Measurements from ENCODE around the gene SMPD3.

The SMPD3 gene

GRCh38 chr16:68388124-68388523 lies 60.2 kb downstream of the SMPD3 start:
- H2AFZ ChIP-seq (ENCODE audit: low read length), result no peak overlapping the region
- no peaks in the 10 kb centered on the region for H3K27me3 ChIP-seq (ENCODE audit: insufficient read depth, low read length, poor library complexity, severe bottlenecking)
- H3F3A ChIP-seq (ENCODE audit: low read depth), result no peaks in the 10 kb centered on the region
- no peaks in the 10 kb centered on the region for H4K20me1 ChIP-seq (ENCODE audit: insufficient read depth, low read length, poor library complexity, severe bottlenecking)
- H3K4me1 ChIP-seq (ENCODE audit: insufficient read depth, low read length, poor library complexity, severe bottlenecking), result peaks cover 16% of the 10 kb centered on the region
- no peak for TF ChIP-seq CTCF (conservative IDR thresholded peaks at IDR 0.05; ENCODE audit: low read length)
- no peak for TF ChIP-seq EZH2phosphoT487 (IDR thresholded peaks at IDR 0.05; ENCODE audit: borderline replicate concordance)
- H3K79me2 ChIP-seq (ENCODE audit: insufficient read depth, low read length), result no peaks in the 10 kb centered on the region
- H3K9ac ChIP-seq (ENCODE audit: low read depth, low read length, poor library complexity, severe bottlenecking), result no peak overlapping the region
- no peak overlapping the region for H3K4me2 ChIP-seq (ENCODE audit: low read depth, low read length, poor library complexity, severe bottlenecking)
- H3K36me3 ChIP-seq (ENCODE audit: insufficient read depth, low read length), result no peaks in the 10 kb centered on the region
- H3K4me3 ChIP-seq (ENCODE audit: low read length, poor library complexity, severe bottlenecking), result no peak overlapping the region
- H3K9me3 ChIP-seq (ENCODE audit: insufficient read depth, low read depth, low read length), result no peaks in the 10 kb centered on the region
- H3K9me2 ChIP-seq (replicated peaks; ENCODE audit: low read depth, low read length), result no peaks in the 10 kb centered on the region

GRCh38 chr16:68387301-68387700 lies 61.0 kb downstream of the SMPD3 start:
- Histone ChIP-seq H3K4me2 (ENCODE audit: low read depth, low read length, poor library complexity, severe bottlenecking) (no peak overlapping the region), H3K36me3 (ENCODE audit: insufficient read depth, low read length) (no peaks in the 10 kb centered on the region), H3K9ac (ENCODE audit: low read depth, low read length, poor library complexity, severe bottlenecking) (no peak overlapping the region), H2AFZ (ENCODE audit: low read length) (no peak overlapping the region), H4K20me1 (ENCODE audit: insufficient read depth, low read length, poor library complexity, severe bottlenecking) (no peaks in the 10 kb centered on the region), H3K79me2 (ENCODE audit: insufficient read depth, low read length) (no peaks in the 10 kb centered on the region), H3K9me3 (ENCODE audit: insufficient read depth, low read depth, low read length) (no peaks in the 10 kb centered on the region), H3K4me3 (ENCODE audit: low read length, poor library complexity, severe bottlenecking) (no peak overlapping the region), H3K4me1 (ENCODE audit: insufficient read depth, low read length, poor library complexity, severe bottlenecking) (peaks cover 16% of the 10 kb centered on the region), H3F3A (ENCODE audit: low read depth) (no peaks in the 10 kb centered on the region), H3K27me3 (ENCODE audit: insufficient read depth, low read length, poor library complexity, severe bottlenecking) (no peaks in the 10 kb centered on the region), H3K9me2 (replicated peaks; ENCODE audit: low read depth, low read length) (no peaks in the 10 kb centered on the region)
- TF ChIP-seq CTCF (conservative IDR thresholded peaks at IDR 0.05; ENCODE audit: low read length) (no peak), EZH2phosphoT487 (IDR thresholded peaks at IDR 0.05; ENCODE audit: borderline replicate concordance) (no peak)

- H3K4me2 ChIP-seq (ENCODE audit: low read depth, low read length, poor library complexity, severe bottlenecking), result no peak overlapping the region
- no peaks in the 10 kb centered on the region for H3K27me3 ChIP-seq (ENCODE audit: insufficient read depth, low read length, poor library complexity, severe bottlenecking)
- no peaks in the 10 kb centered on the region for H4K20me1 ChIP-seq (ENCODE audit: insufficient read depth, low read length, poor library complexity, severe bottlenecking)
- H3K4me3 ChIP-seq (ENCODE audit: low read length, poor library complexity, severe bottlenecking), result no peak overlapping the region
- H3K9ac ChIP-seq (ENCODE audit: low read depth, low read length, poor library complexity, severe bottlenecking), result no peak overlapping the region
- peaks cover 16% of the 10 kb centered on the region for H3K4me1 ChIP-seq (ENCODE audit: insufficient read depth, low read length, poor library complexity, severe bottlenecking)
- no peak overlapping the region for H2AFZ ChIP-seq (ENCODE audit: low read length)
- no peaks in the 10 kb centered on the region for H3F3A ChIP-seq (ENCODE audit: low read depth)
- H3K79me2 ChIP-seq (ENCODE audit: insufficient read depth, low read length), result no peaks in the 10 kb centered on the region
- H3K9me2 ChIP-seq (replicated peaks; ENCODE audit: low read depth, low read length), result no peaks in the 10 kb centered on the region
- no peaks in the 10 kb centered on the region for H3K9me3 ChIP-seq (ENCODE audit: insufficient read depth, low read depth, low read length)
- no peaks in the 10 kb centered on the region for H3K36me3 ChIP-seq (ENCODE audit: insufficient read depth, low read length)
- TF ChIP-seq CTCF (conservative IDR thresholded peaks at IDR 0.05; ENCODE audit: low read length) (no peak), EZH2phosphoT487 (IDR thresholded peaks at IDR 0.05; ENCODE audit: borderline replicate concordance) (no peak)
These were observed 61.7 kb downstream of the SMPD3 start for GRCh38 chr16:68386628-68387027.

All from Loucy (cell line).